Limb (tissue), 2 donors: ENCODE results near the gene PPFIA2.
"Not testable (repeated sequence)": the region's sequence is repeated elsewhere in the genome, so short reads cannot be mapped to it uniquely, and the experiment has no call there.

ENCODE experiments used
- DNase-seq, 2 donors: peaks; one replicate each; pipeline ENCODE4 v3.0.0-alpha.2; 2016; ENCODE audit errors: extremely low spot score in 2 of 2

PPFIA2 gene

DNA sequence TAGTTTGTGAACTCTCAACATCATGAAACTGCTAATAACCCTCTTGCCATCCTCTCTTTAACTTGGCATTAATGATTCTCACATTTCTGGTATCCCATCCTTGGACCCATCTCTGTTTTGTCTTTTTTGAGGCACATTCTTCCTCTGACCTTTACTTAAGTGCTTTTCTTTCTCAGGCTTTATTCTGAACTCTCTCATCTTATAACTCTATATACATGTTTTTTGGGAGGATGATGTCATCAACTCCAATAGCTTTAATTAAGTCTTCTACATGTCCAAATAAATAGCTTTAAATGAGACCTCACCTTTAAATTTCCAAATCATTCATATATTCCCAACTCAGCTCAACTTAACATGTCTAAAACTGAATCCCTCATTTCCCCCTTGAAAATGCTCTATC lies 88.4 kb downstream of the PPFIA2 start:
- no peak for DNase-seq

DNA sequence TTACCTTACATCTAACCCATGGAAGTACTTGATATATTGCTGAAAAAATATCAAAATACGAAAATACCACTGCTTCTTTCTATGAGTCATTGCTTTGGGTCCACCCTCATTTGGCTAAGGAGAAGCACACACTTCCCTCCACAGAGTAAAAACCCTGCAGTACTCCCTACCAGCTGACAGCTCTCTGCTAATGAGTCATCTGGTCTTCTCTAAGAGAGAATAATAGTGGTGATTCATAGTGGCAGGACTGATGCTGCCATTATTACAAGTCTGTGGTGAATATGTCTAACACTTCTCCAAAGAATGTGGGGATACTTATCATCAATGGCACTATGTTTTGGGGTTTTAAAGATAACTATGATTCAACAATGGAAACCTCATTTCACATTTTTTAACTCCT lies 90.7 kb downstream of the PPFIA2 start:
- no peak for DNase-seq

DNA sequence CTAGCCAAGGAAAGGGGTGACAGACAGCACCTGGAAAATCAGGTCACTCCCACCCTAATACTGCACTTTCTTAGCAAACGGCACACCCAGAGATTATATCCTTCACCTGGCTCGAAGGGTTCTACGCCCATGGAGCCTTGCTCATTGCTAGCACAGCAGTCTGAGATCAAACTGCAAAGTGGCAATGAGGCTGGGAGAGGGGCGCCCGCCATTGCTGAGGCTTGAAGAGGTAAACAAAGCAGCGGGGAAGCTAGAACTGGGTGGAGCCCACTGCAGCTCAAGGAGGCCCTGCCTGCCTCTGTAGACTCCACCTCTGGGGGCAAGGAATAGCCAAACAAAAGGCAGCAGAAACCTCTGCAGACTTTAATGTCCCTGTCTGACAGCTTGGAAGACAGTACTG lies 99.8 kb downstream of the PPFIA2 start:
- not testable (repeated sequence) for DNase-seq

DNA sequence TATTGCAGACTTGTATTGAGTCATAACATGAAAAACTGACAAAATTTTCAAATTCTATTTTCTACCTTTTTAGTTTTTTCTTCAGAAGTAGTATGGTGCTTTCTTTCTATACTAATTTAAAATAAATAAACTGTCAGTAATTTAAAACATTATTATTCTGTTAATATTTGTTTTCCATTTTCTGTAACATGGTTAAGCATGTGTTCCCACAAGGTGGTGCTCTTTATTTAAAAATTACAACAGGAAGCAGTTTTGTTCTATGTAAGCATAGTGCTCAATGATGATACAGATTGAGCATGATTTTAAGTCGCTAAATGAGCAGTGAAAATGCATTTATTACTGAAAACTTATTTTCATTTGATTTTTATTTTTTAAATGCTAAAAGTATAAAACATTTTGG lies 114.6 kb downstream of the PPFIA2 start:
- peak in 1 of 2 donors; percentile 80 for DNase-seq

DNA sequence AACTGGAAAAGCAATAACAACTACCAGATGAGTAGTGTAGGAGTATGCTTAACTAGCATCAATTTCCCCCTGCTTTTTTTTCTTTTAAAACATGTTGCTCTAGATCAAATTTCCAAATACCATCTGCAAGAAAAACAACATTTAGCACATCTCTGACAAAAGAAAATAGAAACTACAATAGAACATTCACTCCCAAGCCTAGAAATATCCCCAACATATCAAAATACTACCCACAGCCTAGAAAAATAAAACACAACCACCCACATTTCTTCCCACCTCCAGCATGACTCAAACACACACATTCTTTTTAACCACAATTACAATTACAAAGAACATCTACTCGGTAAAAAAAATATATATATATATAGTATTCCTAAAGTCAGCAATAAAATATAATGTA lies 120.0 kb downstream of the PPFIA2 start:
- no peak for DNase-seq

DNA sequence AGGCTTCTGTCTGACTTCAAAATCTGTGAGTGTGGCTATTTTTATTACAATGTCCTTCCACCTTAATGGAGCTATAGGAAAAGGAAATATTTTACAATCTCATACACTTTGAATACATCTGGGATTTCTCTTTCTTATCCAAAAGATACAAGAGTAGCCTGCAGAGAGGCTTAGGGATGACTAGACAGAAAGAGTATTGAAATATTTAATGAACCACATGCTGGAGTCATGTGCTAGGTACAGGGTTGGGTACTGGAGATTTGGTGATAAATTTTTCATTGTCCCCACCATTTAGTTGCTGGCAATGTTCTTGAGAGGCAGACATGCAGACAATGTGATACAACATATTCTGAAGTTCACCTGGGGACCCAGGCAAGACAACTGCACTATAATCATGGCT lies 126.0 kb downstream of the PPFIA2 start:
- no peak for DNase-seq

DNA sequence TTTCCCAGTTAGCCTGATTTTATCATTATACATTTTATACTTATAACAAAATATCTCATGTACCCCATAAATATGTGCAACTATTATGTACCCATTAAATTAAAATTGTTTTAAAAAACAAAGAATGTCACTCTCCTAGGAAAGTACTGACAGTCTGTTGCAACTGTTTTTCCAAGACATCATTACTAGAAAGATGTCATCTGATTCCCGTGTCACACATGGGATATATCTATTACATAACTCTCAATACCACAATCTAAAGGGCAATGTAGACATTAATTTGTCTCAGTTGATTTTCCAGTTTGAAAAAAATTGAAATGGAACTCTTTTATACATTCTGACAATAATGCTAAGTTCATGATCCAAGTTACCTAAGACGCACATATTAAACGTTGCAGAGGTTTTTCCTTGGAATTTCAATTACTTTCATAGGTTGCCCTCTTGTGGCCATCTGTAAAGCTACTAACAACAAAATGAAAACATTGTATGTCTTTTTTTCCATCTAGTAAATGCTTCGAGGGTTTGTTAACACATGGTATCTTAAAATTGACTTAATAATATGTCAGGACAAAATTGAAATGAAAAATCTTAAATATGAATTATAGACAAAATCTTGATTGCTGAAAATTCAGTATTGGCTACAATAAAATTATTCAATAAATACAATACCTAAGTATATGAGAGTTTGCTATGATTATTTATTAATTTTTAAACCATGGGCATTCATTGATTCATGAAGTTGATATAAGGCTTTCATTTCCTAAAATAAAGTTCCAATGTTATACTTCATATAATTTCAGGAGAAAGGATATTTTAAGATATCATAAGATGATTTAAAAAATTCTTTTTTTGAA lies 131.6 kb downstream of the PPFIA2 start:
- DNase-seq = peak in 1 of 2 donors; percentile 69

DNA sequence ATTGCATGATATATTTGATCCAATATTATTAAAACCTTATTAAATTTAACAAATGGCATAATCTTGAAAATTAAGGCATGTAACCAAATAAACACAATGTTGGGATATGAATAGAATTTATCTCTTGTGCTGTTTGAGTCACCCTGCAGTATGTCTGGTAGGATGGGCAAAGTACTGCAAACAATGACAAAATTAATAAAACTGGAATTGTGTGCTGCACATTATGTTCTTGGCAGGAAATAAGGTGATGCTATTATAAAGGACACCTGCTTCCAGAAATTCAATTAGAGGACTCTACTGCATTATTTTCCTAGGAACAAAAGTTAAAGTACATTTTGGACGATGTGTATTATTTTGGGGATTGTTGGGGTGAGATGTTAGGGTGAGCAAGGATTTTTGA lies 132.7 kb downstream of the PPFIA2 start:
- DNase-seq = no peak

DNA sequence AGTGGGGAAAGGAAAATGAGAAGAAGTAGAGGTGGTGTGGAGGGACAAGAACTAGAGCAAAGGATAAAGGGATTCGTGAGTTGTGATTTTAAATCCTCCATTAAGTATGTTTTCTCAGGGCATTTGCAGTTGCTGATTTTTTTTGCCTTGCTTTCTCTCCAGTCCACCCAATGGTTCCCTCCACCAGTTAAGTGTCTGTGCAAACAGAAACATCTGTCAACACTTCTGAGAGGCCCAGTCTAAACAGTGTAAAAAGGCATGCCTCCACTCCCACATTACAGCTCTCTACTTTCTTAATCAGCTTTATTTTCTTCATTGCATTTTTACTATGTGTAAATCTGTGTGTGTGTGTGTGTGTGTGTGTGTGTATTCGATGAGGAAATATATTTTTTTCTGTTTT lies 141.2 kb downstream of the PPFIA2 start:
- no peak for DNase-seq

DNA sequence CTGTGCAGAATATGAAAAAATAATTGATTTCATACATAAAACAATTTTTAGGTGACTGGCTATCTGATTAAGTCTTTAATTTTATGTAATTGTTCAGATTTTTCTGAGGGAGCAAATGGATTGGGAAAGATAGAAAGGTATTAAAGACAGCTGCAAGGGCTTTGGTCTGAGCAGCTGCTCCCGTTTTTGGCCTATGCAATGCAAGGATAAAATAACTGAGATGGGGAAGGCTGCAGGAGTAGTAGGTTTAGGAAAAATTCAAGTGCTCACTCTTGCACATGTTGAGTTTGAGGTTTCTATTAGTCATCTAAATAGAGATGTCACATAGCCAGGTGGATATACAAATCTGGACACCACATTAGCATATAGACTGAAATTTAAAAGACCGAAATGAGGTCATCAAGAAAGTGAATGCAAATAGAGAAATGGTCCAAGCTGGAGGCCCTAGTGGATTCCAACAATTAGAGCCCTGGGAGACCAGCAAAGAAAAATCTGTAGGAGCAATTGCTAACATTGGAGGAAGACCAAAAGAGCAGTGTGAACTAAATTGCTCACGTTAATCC lies 144.0 kb downstream of the PPFIA2 start:
- no peak for DNase-seq

DNA sequence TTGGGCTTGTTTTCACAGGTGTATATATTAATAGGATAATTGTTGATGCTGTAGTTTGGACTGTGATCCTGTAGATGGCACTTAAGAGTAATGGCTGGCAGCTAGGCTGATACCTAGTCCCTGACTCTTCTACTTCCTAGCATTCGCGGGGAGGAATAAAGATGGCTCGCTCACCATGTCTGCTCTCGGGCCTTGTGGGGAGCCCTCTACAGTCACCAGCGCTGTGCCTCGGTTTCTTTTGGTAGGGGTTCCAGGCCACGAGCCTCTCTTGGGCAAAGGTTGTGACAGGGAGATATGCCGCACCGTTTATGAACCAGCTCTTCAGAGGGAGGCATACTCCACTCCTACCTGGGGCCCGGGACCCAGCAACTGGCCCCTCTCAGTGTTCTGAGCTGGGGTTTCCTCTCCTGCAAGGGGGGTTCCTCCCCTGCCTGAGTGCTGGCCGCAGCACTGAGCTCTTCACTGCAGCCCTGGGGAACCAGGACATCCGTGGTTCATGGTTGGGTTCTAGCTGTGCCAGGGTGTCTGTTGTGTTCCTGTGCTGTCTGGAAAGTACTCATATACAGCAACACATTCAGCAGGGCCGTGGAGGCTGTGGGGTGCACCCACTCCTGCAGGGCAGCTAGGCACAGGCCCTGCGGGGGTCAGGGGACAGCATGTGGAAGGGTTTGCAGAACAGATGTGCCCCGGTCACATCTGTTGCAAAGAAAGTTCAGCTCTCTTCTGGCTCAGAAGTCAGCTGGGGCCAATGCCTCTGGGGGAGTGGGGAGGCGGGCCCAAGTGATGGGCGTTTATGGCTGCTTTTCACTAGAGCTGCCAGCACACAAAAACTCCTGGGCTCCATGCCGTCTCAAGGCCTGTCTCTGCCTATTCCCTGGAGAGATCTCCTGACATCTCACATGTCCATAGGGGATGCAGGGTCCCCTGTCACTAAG lies 147.9 kb downstream of the PPFIA2 start:
- no peak for DNase-seq

DNA sequence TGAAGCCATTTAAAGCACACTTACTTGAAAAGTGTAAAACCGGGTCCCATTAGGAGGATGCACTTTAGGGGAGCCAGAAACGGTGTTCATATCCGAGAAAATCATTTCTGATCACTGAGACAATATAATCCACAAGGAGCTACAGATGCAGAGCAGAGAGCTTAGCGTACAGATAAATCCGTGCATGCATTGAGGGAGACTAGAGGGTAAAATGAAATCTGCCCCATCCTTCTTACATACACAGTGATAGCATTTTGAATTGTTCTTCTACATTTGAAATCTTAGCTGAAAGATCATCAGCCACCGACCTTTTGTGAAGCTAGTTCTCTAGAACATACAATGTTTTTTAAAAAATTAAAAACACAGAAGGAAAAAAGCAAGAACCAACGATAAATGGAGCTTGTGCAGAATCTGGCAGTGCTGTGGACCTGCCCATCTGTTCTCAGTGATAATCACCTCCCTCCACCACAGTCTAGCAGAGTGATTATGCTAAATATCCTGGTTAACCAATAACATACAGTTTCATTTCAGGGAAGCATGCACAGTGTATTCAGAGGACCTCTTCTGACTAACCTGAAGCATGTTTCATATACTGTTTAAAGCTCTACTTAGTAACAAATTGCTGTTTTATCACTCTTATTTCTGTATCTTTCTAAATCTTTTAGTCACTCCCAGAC lies 161.1 kb downstream of the PPFIA2 start:
- no peak for DNase-seq

DNA sequence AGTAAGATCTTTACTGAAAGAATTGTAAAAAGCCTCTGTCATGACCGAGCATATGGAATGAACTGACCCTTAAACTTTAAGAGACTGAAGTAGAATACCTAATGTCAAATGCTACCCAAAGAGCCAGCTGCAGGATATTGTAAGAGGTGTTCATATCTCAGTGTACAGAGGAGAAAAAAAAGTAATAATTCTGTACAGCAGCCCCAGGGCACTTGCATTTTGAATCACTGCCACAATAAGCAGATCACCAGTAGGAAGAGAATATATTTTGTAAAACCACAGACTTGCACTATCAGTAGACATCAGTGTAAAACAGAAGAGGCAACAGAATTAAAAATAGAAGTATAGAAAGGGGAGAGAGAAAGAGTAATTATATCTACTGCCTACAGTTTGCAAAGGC lies 162.6 kb downstream of the PPFIA2 start:
- DNase-seq = no peak

DNA sequence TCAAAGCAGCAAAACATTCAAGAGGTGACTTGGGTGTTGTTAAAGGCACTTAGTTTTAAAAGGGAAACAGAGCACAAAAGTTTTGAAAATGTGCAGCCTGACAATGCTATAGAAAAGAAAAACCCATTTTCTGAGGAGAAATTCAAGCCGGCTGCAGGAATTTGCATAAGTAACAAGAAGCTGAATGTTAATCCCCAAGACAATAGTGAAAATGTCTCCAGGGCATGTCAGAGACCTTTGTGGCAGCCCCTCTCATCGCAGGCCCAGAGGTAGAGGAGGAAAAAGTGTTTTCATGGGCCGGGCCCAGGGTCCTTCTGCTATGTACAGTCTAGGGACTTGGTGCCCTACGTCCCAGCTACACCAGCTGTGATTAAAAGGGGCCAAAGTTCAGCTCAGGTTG lies 167.9 kb downstream of the PPFIA2 start:
- DNase-seq = no peak

DNA sequence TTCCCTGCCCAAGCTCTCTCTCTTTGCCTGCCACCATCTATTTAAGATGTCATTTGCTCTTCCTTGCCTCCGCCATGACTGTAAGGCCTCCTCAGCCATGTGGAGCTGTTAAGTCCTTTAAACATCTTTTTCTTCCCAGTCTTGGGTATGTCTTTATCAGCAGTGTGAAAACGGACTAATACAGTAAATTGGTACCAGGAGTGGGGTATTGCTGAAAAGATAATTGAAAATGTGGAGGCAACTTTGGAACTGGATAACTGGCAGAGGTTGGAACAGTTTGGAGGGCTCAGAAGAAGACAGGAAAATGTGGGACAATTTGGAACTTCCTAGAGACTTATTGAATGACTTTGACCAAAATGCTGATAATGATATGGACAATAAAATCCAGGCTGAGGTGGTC lies 168.4 kb downstream of the PPFIA2 start:
- not testable (repeated sequence) for DNase-seq

DNA sequence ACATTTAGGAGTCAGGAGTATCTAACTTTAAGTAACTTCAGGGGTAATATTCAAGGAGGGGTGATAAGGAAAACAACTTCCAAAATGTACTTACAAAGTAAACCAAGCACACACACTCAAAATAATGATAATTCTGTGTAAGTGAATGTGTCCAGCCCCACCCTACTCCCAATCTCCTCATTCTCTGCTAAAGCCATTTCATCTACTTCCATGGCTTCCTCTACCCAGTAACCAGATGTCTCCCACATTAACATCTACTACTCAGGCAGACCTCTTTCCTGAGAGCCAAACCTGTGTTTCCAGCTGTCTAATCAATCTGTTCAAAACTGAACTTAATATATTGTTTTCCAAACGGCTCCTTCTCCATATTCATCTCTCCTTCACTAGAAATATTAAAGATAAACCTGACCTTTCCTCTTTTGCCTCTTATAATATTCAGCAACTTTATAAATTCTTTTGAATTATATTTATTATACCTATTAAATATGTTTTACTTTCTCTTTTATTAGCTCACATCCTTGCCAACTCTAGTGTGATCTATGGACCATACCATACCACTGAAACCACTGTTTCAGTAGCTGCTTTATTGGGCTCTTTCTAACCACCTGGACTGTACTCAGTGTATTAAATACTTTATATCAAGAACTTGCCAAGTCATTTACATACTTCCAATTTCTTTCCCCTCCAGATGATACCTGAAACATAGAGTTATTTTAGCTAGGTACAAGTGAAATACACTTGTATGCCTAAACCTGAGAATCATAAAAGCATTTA lies 170.7 kb downstream of the PPFIA2 start:
- no peak for DNase-seq

DNA sequence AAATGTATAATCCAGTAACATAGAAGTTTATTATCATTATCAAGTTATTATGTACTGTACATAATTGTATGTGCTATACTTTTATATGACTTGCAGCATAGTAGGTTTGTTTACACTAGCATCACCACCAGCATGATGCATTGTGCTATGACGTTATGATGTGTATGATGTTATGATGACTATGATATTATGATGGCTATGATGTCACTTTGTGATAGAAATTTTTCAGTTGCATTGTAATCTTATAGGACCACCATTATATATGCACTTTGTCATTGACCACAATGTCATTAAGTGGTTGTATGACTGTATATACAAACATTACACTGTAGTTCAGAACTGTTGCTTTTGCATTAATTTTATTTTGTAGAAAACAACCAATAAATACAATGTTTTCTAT lies 173.4 kb downstream of the PPFIA2 start:
- no peak for DNase-seq

DNA sequence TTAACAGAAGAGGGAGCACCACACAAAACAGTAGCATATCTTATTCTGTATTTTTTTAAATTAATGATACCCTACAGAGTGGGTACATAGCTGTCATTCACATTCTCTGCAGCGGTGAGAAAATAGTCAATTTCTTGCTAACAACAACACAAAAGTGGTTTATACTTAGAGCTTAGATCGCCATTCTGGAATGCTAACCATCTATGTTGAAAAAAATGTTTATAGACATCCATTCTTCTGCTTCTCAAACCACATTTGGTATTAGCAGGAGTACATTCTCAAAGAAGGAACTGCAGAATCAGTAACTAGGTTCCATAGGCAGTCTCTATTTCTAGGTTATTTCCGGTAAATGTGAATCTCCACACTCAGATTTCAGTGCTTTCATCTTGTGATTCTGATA lies 185.9 kb downstream of the PPFIA2 start:
- no peak for DNase-seq

DNA sequence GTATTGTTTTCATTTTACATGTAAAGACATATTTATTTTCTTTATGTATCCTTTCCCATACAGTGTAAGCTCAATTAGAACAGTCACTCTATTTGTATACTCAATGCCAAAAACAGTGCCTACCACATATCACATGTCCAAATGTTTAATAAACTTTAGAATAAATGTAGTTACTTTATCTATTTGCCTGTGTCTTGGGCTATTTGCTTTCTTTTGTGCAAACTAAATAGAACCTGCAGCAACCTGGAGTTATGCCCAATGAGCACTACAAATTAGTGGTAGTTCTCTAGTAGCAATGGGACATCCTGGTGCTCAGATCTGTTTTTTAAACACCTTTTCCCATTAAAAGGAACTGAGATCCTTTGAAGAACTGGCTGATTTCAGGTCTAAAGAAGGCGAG lies 186.7 kb downstream of the PPFIA2 start:
- DNase-seq = no peak

DNA sequence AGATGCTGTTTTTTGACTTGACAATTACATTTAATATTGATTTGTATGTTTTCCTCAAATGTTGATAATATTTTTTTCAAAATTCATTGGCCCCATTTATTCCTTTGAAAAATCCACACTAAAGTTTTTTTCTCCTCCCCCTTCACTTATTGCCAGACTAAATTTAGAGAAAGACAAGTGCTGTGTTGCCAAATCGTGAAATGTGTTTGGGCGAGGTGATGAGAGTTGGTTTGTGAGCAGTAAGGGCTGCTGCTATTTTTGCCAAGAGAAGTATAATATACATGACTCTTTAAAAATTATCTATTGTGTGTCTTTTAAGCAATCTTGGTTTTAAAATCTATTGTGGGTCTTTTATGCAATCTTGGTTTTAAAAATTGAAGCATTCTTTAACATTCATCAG lies 188.9 kb downstream of the PPFIA2 start:
- no peak for DNase-seq

DNA sequence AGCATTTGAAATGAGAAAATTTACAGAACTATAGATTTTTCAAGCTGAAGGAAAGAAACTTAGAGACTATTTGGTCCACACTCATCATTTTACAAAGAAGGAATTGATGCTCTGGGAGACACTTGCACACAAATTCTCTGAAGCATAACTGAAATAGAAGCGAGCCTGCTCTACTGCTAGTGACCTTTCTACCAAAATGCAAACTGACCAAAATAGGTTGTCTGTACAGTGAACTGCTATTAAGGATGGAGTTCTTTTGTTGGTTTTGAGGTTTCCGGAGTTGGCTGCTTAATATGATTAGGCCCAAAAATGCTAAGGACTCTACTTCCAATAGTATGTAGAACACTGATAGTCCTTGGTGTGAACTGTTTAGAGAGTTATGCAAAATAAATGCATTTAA lies 194.9 kb downstream of the PPFIA2 start:
- DNase-seq = no peak
